Aorta (tissue), 5 donors: ENCODE data around the gene FGF12. TPM values are rescaled to one million over a fixed set of nuclear protein-coding genes. Genes with fewer than 3 reads are reported as not detected.

ENCODE experiments used
- ATAC-seq: fragments of 200-7000 bp; cut with Tn5 transposase; one replicate; pipeline ENCODE4 v1.9.1; 2022; ENCODE audit warnings: moderate library complexity; ENCODE audit not compliant: low FRiP score
- DNase-seq, 2 donors: peaks; one replicate each; pipeline ENCODE4 v3.0.0-alpha.2; 2020
- H3K27ac ChIP-seq, 2 donors: one replicate each; pipeline ENCODE4 v1.5.1; 2013; ENCODE audit warnings: low read length in 2 of 2, mild to moderate bottlenecking in 2 of 2, moderate library complexity in 2 of 2, control low read depth in 1 of 2, inconsistent platforms in 1 of 2, low read depth in 1 of 2
- H3K27me3 ChIP-seq, 2 donors: one replicate each; pipeline ENCODE4 v1.6.1; 2013; ENCODE audit warnings: control low read depth in 1 of 2, low read length in 1 of 2, mild to moderate bottlenecking in 1 of 2, moderate library complexity in 1 of 2; ENCODE audit not compliant: insufficient read depth in 2 of 2, control insufficient read depth in 1 of 2
- H3K36me3 ChIP-seq, 2 donors: one replicate each; pipeline ENCODE4 v1.6.1; 2013; ENCODE audit warnings: control low read depth in 1 of 2, low read length in 1 of 2, mild to moderate bottlenecking in 1 of 2; ENCODE audit not compliant: insufficient read depth in 2 of 2, control insufficient read depth in 1 of 2
- H3K4me1 ChIP-seq, 2 donors: one replicate each; pipeline ENCODE4 v1.6.1; 2013; ENCODE audit warnings: low read length in 2 of 2, control low read depth in 1 of 2, mild to moderate bottlenecking in 1 of 2, moderate library complexity in 1 of 2; ENCODE audit not compliant: insufficient read depth in 2 of 2, control insufficient read depth in 1 of 2
- H3K4me3 ChIP-seq, 2 donors: one replicate each; pipeline ENCODE4 v1.5.1; 2013; ENCODE audit warnings: low read length in 2 of 2, control low read depth in 1 of 2, mild to moderate bottlenecking in 1 of 2
- H3K9me3 ChIP-seq: one replicate; pipeline ENCODE4 v1.6.1; 2013; ENCODE audit warnings: mild to moderate bottlenecking, low read length; ENCODE audit not compliant: control insufficient read depth
- WGBS, 2 donors: extraction: QIAGEN DNeasy Blood & Tissue Kit; methylation state at CpG; one replicate each; pipeline ENCODE4 v1.1.7; 2013; 5-methylcytosine and 5-hydroxymethylcytosine counted together
- intact Hi-C, 2 donors: fragments of 100-400 bp; cut with DNase I; formaldehyde crosslinking; loops; one replicate each; pipeline versions ENCODE4 v1.14.2 to v1.15.0; 2022
- polyA plus RNA-seq, 2 donors: library from polyadenylated mRNA; stranded (reverse); fragments of 200-250 nt; gene quantifications; one replicate each; pipeline ENCODE4 v1.2.3, GENCODE V29; 2013
- total RNA-seq, 2 donors: library from RNA; stranded (reverse); fragmentation: NEBNext Ultra II Directional; extraction: Animal tissue kit (Norgen Biotek cat#: 25700); gene quantifications; one replicate each; pipeline ENCODE4 v1.2.1, GENCODE V29; 2021
- donor health status: healthy with polysubstance abuse.
- donor health status: Bipolar disorder and iron deficiency.
- donor health status: DM: no; HTN: no; CAD: no.
- donor health status: DM: no; HTN: no; CAD: no.
- donor health status: DM: yes; HTN: yes; CAD: no.

The FGF12 gene
- total and polyA plus RNA-seq, 4 donors = 0.05 to 1.2 (median 0.96) TPM

DNA sequence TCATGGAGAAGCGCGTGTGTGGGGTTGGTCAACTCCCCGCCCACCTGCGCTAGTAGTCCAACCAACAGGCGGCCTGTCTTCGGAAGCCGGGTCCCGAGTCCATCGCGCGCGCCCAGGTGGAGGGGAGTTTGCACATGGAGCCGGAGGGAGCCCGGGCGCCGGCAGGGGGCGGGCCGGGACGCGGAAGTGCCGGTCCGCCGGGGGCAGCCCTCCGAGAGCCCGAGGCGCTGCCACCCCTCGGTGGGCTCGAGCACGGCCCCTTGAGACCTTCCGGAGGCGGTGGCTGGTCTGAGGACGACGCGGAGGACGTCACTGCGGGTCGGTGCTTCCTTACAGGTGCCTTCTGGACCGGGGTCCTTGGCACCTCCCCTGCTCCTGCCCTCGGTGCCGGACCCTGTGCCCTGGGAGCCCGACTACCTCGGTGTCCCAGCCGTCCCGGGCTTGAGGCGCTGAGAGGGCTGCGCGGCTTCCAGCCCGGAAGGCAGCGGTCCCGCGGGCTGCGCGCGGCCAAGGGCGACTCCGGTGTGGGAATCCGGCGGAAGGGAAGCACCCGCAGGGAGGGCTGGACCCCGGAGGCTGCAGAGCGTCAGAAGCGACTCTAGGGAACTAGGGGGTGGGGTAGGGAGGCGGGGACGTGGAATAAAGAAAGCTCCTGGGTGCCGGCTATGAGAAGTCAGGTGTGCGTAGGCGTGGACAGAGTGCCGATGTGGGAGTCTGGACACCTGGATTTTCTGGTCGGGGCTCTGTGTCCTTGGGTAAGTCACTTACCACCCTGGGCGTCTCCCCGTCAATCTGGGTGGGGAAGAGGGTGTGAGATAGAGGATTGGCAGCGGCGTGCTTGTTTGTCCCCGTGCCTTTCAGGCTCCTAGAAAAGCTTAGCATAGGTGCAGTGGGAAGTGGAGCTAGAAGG is 212.3 kb downstream of the FGF12 start:
- Histone ChIP-seq H3K36me3 (no peaks in the 10 kb centered on the region), H3K4me1 (no peaks in the 10 kb centered on the region), H3K27me3 (no peaks in the 10 kb centered on the region), H3K4me3 (peak overlapping the region in 1 of 2 donors; percentile 22), H3K27ac (no peak overlapping the region), H3K9me3 (peaks cover 2% of the 10 kb centered on the region)
- ATAC-seq (peak; percentile 37), DNase-seq (peak in 1 of 2 donors; percentile 45)
- intact Hi-C loops = loop anchor here in 1 of 2 donors (2.0 kb wide), 1 partner anchor 14 kb away; no protein-coding TSS in a partner anchor
- 1% methylated on average over 67 to 74 of the region's 74 CpGs for WGBS, 2 donors

- Histone ChIP-seq H3K4me3 (peak overlapping the region in 1 of 2 donors; percentile 22), H3K4me1 (no peaks in the 10 kb centered on the region), H3K9me3 (peaks cover 2% of the 10 kb centered on the region), H3K27ac (no peak overlapping the region), H3K36me3 (no peaks in the 10 kb centered on the region), H3K27me3 (peaks cover 0 to under 1% of the 10 kb centered on the region in 2 donors)
- DNase-seq = peak in 1 of 2 donors; percentile 78
- WGBS, 2 donors = 1 to 2% methylated on average over 38 to 39 of the region's 39 CpGs
- ATAC-seq = no peak
- intact Hi-C loops = loop anchor here in 1 of 2 donors (2.0 kb wide), 1 partner anchor 13 kb away; no protein-coding TSS in a partner anchor
Observed at GRCh38 chr3:192514081-192514753, 213.1 kb downstream of the FGF12 start.

- Histone ChIP-seq H3K4me1 (no peaks in the 10 kb centered on the region), H3K4me3 (no peak overlapping the region), H3K27me3 (peaks cover 0 to 2% of the 10 kb centered on the region in 2 donors), H3K9me3 (peaks cover 2% of the 10 kb centered on the region), H3K27ac (no peak overlapping the region), H3K36me3 (no peaks in the 10 kb centered on the region)
- intact Hi-C loops = no loop called here
- ATAC-seq (no peak), DNase-seq (no peak)
- WGBS, 2 donors = 62 to 66% methylated on average over 6 of the region's 6 CpGs
Observed at GRCh38 chr3:192505731-192506130, 221.6 kb downstream of the FGF12 start.

DNA sequence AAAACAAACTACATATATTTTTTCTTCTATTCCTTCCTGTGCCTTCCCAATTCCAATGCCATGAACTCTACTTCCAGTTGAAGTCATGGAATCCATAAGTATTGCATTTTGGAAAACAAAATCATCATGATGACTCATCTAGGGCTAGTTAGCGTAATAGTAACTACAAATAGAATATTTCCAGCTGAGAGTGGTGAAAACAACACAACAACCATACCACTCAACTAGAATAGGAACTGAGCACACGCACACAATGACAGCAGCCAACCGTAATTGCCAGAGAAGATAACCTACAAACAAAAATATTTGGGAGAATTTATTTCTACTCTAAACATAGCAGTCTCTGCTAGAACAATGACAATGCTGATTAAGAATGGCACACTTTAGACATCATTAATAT is 225.9 kb downstream of the FGF12 start:
- no peaks in the 10 kb centered on the region for H3K9me3 ChIP-seq

GRCh38 chr3:192496905-192497587 is 230.3 kb downstream of the FGF12 start:
- no peaks in the 10 kb centered on the region for H3K4me1 ChIP-seq
- no peaks in the 10 kb centered on the region for H3K27me3 ChIP-seq
- intact Hi-C loops = no loop called here
- ATAC-seq (no peak), DNase-seq (no peak)
- 34 to 48% methylated on average over 7 of the region's 7 CpGs for WGBS, 2 donors
- no peaks in the 10 kb centered on the region for H3K9me3 ChIP-seq
- no peak overlapping the region for H3K4me3 ChIP-seq
- H3K36me3 ChIP-seq = no peaks in the 10 kb centered on the region
- H3K27ac ChIP-seq = no peak overlapping the region

More for the DNA sequence above, 225.9 kb downstream of the FGF12 start:
- intact Hi-C loops = loop anchor here in 1 of 2 donors (2.0 kb wide), 1 partner anchor 13 kb away; no protein-coding TSS in a partner anchor
- 80 to 82% methylated on average over 3 of the region's 3 CpGs for WGBS, 2 donors
- DNase-seq (no peak), ATAC-seq (no peak)
- no peak overlapping the region for H3K27ac ChIP-seq
- no peaks in the 10 kb centered on the region for H3K27me3 ChIP-seq
- no peaks in the 10 kb centered on the region for H3K36me3 ChIP-seq
- H3K4me3 ChIP-seq = no peak overlapping the region
- no peaks in the 10 kb centered on the region for H3K4me1 ChIP-seq

- Histone ChIP-seq H3K4me1 (no peaks in the 10 kb centered on the region), H3K27ac (no peak overlapping the region), H3K27me3 (no peaks in the 10 kb centered on the region), H3K4me3 (no peak overlapping the region), H3K9me3 (no peaks in the 10 kb centered on the region), H3K36me3 (no peaks in the 10 kb centered on the region)
- DNase-seq (no peak), ATAC-seq (no peak)
- intact Hi-C loops = no loop called here
- 86 to 87% methylated on average over 1 of the region's 1 CpG for WGBS, 2 donors
Observed at GRCh38 chr3:192494174-192494573, 233.2 kb downstream of the FGF12 start.

DNA sequence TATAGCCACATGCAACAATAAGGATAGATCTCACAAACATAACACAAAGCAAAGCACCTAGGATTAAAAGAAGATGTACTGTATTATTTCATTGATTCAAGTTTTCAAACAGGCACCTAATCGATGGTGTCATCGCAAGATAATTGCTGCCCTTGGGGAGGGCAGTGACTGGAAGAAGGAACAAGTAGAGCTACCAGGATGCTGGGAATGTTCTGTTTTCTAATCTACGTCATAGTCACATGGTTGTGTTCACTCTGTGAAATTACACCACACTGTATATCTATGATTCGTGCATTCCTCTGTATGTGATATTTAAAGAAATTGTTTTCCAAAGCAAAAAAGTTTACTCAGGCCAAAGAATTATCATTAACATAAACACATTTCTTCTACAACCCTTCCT is 236.6 kb downstream of the FGF12 start:
- WGBS, 2 donors = 78 to 82% methylated on average over 4 of the region's 4 CpGs
- H3K4me1 ChIP-seq = no peaks in the 10 kb centered on the region
- H3K36me3 ChIP-seq = no peaks in the 10 kb centered on the region
- H3K4me3 ChIP-seq = no peak overlapping the region
- intact Hi-C loops = no loop called here
- H3K27me3 ChIP-seq = no peaks in the 10 kb centered on the region
- ATAC-seq = no peak
- H3K9me3 ChIP-seq = peaks cover 1% of the 10 kb centered on the region
- no peak overlapping the region for H3K27ac ChIP-seq
- DNase-seq = no peak

- peaks cover 1% of the 10 kb centered on the region for H3K9me3 ChIP-seq
- ATAC-seq = no peak
- no peak overlapping the region for H3K27ac ChIP-seq
- H3K27me3 ChIP-seq = no peaks in the 10 kb centered on the region
- no peaks in the 10 kb centered on the region for H3K4me1 ChIP-seq
- no peaks in the 10 kb centered on the region for H3K36me3 ChIP-seq
- WGBS, 2 donors = 54 to 58% methylated on average over 2 of the region's 2 CpGs
- H3K4me3 ChIP-seq = no peak overlapping the region
- no peak for DNase-seq
- intact Hi-C loops = no loop called here
Observed at GRCh38 chr3:192489579-192489978, 237.8 kb downstream of the FGF12 start.
